Stimulated activated CD8-positive, alpha-beta memory T cell treated with anti-CD3 and anti-CD28 coated beads, Interleukin-2, amount 100 ng/mL, for 1 hour (primary cell): ENCODE results near the gene CDKL5.
"Not testable (repeated sequence)": the region's sequence is repeated elsewhere in the genome, so short reads cannot be mapped to it uniquely, and the experiment has no call there.

Experiments
- DNase-seq, 2 donors: peaks; one replicate each; pipeline ENCODE4 v3.0.0-alpha.2; 2020; ENCODE audit warnings: low read depth in 2 of 2

Gene CDKL5

DNA sequence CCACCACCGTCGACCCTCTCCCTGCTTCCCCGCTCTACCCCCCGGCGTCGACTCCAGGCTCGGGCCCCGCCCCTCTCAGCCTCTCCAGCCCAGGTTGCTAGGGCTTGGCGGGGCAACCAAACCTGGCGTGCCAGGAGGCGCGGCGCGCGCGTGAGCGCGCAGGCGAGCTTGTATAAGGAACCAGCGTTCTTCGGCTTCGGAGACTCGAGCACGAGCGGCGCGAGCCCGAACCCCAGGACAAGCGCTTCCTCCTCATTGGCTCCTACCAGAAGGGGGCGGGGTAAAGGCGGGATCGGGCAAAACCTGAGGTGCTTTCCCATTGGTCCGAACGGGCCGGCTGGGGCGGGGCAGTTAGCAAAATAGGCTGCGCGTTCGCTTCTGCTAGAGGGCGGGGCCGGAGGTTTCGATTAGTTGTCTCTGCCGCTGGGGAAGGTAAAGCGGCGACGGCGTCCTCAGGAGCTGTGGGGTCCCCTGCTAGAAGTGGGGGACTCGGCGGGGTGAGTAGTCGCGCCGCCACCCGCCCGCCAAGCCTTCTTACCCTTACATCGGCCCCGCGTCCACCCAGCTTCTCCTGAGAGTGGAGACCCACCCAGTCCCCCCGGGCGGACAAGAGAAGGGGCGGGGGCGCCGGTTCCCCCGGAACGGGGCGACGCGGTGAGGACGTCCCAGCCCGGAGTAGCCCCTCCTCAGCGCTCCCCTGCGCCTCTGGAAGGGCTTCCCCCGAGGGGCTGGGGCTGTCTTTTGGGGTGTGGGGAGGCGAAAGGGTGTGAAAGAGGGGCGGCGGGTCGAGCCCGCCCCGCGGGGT is at the start of gene CDKL5:
CDKL5 (plus strand) TSS at position 410 of the 805 bp plus-strand sequence. CDS start 81,489 bp downstream, outside the sequence.
- peak; percentile 85 to 93 for DNase-seq

DNA sequence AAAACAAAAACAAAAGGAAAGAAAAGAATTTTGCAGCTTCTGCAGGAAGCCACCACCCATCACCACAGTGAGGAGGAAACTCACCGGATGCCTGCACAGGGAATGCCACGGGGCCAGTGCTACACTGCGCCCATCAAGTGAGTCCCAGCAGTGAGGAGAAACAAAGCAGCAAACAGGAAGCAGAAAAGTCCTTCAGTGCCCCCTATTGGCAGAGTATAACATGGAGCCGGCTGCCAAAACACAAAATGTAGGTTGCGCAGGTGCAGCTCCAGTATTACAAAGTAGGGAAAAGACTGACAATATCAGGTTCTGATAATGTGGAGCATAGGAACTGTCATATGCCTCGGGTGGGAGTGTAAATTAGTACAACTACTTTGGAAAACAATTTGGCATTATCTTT is 47.6 kb upstream of the CDKL5 start:
- DNase-seq = no peak

DNA sequence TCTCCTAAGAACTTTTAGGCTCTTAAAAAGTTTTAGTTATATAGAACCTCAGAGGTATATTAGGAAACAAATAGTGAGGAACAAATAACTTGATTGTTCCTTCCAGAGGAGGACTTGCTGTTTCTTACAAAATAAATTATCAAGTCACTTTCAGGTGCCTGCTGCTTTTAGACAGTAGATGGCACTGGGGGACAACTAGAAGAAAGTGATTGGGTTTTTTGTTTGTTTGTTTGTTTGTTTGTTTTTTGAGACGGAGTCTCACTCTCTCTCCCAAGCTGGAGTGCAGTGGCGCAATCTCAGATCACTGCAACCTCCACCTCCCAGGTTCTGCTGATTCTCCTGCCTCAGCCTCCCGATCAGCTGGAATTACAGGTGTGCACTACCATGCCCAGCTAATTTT is 35.4 kb upstream of the CDKL5 start:
- DNase-seq = no peak

DNA sequence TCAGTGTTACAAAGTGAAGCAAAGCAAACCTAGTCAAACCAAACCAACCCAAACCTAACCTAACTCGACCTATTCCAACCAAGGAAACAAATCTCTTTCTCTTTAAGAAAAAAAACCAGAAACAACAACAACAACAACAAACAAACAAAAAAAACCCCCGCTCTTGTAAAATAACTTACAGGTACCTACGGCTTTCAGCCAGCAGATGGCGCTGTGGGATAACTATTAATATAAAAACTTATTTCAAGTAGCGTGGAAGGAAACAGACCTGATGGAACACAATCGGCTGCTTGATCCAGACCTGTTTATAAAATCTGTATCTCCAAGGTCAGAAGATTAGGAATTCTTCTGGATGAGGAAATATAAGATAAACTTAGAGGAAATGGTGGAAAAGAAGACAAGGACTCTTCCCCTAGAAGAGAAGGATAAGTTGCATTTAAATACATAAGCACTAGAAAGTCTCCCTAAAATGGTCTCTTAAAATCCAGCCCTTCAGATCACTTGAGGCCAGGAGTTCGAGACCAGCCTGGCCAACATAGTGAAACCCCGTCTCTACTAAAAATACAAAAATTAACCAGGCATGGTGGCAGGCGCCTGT is 34.4 kb upstream of the CDKL5 start:
- peak; percentile 35 to 44 for DNase-seq

DNA sequence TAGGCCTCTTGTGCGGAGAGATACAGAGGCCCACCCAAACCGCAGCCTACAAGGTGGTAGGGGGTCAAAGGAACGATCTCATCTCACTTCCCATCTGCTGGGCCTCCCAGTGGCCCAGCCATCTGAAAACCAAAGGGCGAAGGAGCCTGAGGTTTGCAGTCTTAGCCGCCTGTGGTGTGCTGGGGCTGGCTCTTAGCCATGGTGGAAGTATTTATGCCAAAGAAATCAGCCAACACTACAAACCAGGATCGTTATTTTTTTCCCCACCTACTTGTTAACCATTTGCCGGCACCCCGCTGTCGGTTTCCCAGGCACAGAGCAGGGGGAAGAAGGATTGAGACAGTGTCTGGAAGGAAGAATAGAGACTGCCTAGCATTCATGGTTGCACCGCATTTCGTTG is 30.9 kb upstream of the CDKL5 start:
- DNase-seq = no peak

DNA sequence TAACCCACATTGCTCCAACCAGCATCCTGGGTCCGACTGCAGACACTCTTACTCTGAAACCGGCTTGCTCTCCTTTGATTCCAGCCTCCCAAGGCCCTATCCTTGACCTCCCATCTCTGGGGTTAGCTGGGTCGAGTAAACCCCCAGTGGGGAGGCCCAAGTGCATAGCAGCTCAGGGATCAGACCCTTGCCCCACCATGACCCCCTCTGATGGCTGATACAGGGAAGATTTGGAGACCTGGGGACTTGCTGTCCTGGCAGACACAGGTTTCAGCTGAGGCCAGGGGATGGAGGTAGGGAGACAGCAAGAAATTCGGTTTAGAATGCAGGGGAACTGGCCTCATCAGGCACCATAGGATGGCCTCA is 23.6 kb upstream of the CDKL5 start:
- no peak for DNase-seq

DNA sequence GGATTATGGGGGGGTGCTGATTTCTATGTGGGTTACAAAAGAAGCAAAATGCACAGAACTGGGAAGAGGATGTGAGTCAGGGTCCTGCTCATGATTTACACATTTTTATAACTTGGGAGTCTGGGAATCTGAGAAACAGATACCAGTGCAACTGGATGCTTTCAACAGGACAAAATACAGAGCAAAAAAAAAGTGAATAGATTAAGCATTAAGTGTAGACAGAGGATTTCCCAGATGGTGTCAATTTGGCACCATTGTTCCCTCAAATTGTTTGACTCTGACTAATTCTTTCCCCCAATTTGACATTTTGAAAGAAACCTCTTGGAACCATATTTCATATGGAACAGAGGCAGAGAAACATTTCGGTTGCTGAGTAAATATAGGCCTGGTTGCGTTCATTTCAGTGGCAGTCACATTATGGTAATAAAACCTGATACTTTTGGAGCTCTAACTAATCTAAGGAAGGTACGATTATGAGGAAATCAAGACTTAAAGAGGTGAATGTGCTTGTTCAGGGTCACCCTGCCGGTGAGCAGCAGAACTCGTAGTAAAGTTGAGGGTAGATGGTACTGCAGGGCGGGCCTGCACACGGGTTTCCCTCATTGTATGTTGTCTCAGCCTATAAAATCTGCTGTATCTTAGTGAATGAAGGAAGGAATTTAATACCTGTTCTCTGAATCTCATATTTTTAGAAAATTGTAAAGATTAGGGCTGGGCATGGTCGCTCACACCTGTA is 18.7 kb upstream of the CDKL5 start:
- no peak for DNase-seq

DNA sequence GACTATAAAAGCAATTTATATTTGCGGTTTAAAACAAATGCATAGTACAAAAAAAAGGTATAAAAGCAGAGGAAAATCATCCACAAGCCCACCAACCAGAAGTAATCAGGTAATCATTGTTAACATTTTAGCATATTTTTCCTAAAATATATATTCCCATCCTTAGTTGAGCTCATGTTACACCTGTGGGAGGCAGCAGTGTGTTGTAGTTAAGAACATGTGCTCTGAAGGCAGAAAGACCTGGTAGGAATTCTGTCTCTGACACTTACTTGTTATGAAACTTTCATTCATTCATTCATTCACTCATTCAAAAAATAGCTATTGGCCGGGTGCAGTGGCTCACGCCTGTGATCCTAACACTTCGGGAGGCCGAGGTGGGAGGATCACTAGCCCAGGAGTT is 15.4 kb upstream of the CDKL5 start:
- DNase-seq = no peak

DNA sequence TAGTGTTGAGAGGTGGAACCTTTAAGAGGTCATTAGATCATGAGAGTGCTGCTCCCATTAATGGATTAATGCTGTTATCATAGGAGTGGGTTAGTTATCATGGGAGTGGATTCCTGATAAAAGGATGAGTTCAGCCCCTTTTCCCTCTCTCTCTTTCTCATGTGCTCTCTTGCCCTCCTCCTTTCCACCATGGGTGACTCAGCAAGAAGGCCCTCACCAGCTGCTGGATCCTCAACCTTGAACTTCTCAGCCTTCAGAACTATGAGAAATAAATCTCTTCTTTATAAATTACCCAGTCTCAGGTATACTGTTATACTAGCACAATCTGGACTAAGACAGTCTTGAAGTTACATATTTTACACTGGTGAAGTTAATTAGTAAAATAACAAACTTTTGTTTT is 10.0 kb upstream of the CDKL5 start:
- no peak for DNase-seq

DNA sequence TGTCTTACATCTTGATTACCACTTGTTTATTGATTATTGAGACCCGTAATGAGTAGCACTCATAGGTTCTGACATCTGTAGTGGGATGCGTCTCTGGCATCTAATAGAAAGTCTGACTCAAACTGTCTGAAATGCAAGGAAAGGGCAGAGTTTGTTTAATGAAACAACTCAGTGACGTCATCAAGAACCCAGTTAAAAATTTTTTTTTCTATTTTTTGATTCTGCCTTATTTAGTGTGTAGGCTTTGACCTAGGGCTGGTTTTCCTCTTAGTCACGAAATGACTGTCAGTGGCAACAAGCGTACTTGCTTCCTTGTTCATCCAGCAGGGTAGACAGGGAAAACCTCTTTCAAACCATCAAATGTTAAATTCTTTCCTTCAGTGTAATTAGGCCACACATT is 3.1 kb upstream of the CDKL5 start:
- no peak for DNase-seq

DNA sequence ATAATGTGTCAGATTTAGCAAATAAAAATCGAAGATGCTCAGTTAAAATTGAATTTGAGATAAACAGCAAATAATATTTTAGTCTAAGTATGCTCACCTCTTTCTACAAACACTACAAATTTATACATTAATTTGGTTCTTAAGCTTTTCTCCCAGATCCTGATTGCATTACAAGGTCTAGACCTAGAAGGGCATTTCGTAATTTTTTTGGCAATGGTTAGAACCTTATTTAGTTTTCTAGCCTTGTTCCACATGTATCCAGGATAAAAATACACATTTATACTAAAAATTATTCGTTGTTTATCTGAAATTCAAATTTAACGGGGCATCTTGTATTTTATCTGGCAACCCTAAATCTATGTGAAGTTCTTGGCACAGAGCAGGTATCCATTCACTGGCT is 2.5 kb upstream of the CDKL5 start:
- no peak for DNase-seq

DNA sequence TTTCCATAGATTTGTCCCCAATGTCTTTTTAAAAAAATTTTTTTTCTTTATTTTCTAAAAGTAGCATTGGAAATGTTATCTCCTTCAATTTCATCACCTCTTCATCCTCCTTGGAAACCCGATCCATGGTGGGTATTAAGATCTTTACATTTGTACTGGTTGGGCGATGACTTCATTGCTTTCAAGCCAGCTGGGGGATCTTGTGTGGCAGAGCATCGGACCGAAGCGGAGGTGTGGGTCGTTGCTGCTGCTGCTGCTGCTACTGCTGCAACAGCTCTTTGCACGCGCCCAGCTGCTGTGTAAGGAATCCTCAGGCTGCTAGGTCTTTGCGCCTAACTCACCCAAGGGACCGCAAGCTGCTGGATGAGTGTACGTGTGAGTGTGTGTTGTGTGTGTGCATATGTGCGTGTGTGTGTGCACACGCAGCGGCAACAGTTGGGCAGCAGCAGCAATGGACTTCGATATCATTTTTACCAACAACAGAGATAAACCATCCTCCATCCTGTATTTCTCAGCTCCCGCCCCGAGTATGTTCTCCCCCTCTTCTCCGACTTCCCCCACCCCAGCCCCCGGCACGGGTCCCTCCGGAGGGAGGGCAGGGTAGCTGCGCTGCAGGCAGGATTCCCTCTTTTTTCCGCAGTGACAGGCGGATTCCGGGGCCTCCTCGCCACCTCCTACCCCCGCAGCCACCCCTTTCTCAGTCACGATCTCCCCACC is 768 bp upstream of the CDKL5 start:
- peak in 1 of 2 donors; percentile 3 for DNase-seq

DNA sequence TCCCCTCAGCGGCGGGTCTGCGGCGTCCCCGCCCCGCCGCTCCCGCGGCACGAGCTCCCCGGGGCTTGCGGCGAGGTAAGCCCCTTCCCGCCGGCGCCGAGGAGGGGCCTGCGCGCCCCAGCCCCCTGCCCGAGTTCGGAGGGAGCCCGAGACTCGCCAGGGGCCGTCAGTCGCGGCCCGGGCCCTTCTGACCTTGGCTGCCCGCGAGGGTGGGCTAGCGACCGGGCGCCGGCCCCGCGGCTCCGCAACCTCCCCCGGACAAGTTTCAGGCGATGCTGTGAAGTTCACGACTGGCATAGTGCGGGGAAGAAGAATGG is 554 bp downstream of the CDKL5 start:
- DNase-seq = no peak

DNA sequence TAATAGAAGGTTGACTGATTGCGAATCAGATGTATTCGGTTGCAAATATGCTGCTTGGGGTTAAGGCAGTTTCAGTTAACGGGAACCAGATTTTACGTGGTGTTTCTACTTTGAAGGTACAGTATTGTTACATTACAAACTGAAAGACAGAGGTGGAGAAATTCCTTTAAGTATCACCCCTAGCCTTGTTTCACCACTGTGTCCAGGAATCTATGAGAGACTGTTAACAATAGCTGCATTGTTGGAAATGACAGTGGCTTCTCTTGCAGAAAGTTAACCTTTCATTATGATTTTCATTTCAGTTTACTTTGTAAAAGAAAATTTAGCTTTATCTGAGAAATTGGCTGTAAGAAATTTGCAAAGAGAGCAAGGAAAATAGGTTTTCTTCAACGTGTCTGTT is 2.6 kb downstream of the CDKL5 start:
- no peak for DNase-seq

DNA sequence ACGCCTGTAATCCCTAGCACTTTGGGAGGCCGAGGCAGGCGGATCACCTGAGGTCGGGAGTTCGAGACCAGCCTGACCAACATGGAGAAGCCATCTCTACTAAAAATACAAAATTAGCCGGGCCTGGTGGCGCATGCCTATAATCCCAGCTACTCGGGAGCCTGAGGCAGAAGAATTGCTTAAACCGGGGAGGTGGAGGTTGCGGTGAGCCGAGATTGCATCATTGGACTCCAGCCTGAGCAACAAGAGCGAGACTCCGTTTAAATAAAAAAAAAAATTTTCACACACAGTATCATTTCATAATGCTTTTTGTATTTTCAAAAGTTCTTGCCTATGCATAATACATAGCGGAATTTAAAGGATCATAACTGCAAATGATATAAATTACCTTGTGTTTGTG is 7.9 kb downstream of the CDKL5 start:
- not testable (repeated sequence) for DNase-seq

DNA sequence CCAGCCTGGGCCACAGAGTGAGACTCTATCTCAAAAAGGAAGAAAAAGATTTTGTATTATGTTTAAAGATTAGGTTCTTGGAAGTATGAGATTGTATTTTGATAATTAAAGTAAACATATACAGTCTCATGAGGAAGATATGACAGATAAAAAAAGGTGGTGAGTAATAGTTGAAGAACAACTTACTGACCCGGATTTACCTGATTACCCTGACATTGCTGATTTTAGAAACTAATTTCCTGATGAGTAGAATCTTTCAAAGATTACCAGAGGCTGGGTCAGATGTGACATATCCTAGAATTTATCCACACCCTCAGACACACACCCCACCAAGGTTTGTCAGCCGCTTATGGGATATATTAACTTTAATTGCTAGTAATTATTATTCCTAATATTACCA is 9.5 kb downstream of the CDKL5 start:
- no peak for DNase-seq

DNA sequence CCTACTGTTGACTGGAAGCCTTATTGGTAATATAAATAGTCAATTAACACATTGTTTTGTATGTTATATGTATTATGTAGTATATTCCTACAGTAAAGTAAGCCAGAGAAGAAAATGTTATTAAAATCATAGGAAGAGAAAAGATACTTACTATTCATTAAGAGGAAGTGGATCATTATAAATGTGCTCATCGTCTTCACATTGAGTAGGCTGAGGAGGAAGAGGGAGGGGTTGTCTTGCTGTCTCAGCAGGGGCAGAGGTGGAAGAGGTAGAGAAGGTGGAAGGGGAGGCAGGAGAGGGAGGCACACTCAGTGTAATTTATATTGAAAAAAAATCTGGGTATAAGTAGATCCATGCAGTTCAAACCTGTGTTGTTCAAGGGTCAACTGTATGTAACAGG is 10.6 kb downstream of the CDKL5 start:
- no peak for DNase-seq

DNA sequence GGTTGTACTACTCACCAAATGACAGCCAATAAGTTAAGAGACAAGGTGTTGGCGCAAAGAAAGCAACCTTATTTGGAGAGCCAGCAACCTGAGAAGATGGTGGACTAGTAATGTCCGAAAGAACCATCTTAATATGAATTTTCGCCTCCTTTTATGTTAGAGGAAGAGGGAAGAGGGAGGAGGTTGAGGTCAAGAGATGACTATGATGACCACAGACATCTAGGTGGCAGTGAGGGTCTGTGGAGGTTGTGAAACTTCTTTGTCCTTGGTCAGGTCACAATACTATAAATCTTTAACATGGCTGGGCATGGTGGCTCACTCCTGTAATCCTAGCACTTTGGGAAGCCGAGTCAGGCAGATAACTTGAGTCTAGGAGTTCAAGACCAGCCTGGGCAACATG is 15.4 kb downstream of the CDKL5 start:
- no peak for DNase-seq

DNA sequence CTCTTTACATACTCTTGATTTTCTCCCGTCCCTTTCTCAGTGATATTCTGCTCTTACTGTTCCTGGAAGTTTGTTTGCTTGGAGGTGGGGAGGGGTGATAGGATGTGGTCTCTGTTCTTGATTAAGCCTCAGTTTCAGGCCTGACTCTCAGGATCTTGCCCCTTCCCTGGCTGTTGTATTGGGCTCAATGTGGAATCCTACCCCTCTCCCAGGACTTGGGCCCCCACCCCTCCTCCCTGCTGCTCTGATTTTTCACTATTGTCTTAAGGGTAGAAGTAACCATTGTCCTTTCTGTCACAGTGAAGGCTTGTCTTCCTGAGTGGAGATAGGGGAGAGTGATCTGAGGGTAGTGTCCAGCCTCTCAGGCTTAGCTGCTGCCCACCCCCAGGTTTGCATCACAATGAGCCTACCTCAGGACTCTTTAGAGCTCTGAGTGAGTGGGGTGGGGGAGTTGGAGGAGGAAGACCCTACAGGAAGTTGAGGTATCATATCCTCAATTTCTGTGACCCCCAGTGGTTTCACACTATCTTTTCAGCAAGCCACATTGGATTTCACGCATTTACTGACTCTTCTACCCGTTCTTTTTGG is 16.5 kb downstream of the CDKL5 start:
- no peak for DNase-seq

DNA sequence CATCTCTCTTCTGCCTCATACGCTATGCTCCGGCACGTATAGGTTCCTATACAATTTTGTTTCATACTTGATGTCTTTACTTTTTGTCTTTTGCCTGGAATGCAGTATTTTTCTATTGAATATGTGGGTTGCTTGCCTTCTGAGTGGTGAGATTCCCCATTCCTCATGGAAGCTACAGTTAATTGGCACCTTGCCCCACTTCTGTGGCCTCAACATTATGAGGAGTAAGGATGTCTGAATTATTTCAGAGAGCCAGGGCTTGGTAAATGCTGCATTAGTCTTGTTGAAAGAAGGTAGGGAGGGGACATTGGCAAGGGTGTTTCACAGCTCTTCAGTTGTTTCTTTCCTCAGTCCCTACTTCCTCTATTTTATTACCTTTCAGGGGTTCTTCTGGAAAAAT is 23.0 kb downstream of the CDKL5 start:
- no peak for DNase-seq

DNA sequence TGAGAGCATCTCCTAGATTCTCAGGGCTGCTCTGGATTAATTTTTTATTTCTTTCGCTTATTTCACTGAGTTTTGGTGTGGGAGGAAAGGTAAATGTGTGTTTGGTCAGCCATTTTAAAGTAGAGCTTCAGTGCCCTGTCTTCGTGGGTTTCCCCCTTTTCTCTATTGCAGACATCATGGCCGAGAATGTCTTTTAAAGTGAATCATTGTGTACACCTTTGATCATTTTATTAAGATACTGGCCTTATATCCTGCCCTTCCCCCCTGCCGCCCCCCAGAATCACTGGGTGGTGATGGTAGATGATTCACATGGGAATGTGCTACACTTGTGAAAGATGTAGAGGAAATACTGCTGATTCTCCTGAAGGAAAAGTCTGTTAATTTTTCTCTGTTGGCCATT is 23.8 kb downstream of the CDKL5 start:
- DNase-seq = no peak

DNA sequence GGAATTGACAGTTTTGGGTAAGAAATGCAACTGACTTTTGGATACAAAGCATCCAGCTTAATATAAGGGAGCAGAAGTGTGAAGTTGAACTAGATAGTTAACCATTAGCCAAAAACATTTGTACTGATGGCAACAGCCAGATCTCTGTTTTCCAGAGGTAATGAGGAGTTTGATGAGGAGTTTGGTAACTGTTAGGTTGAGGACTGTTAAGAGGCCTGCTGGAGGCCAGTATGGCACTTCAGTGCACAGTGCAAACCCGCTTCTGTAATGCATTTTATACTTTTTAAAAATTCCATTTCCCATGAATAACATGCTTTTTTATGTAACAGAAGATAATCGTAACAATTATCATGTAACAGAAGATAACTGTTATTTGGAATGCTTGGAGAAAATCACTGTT is 30.0 kb downstream of the CDKL5 start:
- no peak for DNase-seq
